GM10266 (cell line): ENCODE measurements around the gene MAPKBP1.

Experiments
- DNase-seq: peaks from one replicate; pipeline ENCODE4 v3.0.0; 2012; ENCODE audit errors: extremely low spot score
- CTCF ChIP-seq: IDR thresholded peaks from 2 replicates; pipeline ENCODE4 v1.5.1; 2012; ENCODE audit warnings: mild to moderate bottlenecking, low read depth; ENCODE audit not compliant: control insufficient read depth, insufficient read depth; ENCODE audit errors: missing control alignments

Gene MAPKBP1

GRCh38 chr15:41834096-41834495 lies 59.8 kb downstream of the MAPKBP1 start:
- DNase-seq = no peak
- no peak for TF ChIP-seq CTCF

- no peak for DNase-seq
- TF ChIP-seq CTCF = no peak
Measured at GRCh38 chr15:41836073-41836472, 61.8 kb downstream of the MAPKBP1 start.

GRCh38 chr15:41836713-41837454 lies 62.6 kb downstream of the MAPKBP1 start:
- TF ChIP-seq CTCF = no peak
- no peak for DNase-seq

GRCh38 chr15:41838400-41838897 lies 64.2 kb downstream of the MAPKBP1 start, which contains the start of gene PLA2G4B:
Gene PLA2G4B (plus strand): TSS chr15:41838847. CDS start chr15:41838914, 67 bp downstream.
- no peak for TF ChIP-seq CTCF
- no peak for DNase-seq

- no peak for TF ChIP-seq CTCF
- DNase-seq = no peak
Measured at GRCh38 chr15:41839781-41840491, 65.7 kb downstream of the MAPKBP1 start.

- DNase-seq = no peak
- TF ChIP-seq CTCF = no peak
Measured at GRCh38 chr15:41840673-41841072, 66.4 kb downstream of the MAPKBP1 start.

GRCh38 chr15:41841131-41841530 lies 66.8 kb downstream of the MAPKBP1 start:
- DNase-seq = no peak

More at GRCh38 chr15:41841131-41841530, 66.8 kb downstream of the MAPKBP1 start:
- TF ChIP-seq CTCF = no peak
